ENCODE measurements around the gene COX6A2.

Gene COX6A2

DNA sequence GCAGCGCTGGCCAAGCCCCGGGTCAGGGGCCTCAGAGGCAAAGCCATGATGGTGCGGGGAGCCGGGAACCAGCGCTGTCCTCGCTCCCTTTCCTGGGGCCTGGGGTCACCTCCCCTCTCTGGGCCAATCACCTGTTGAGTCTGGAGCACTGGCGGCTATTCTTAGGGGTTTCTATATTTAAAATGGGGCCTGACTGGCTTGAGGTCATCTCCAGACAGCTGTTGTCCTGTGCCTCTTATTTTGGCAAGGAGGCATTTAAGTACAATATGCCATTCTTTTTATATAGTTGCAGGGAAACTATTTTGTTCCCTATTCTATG lies at the start of gene COX6A2:
Gene COX6A2, minus strand, starts transcription at position 82 of the 319 bp plus-strand sequence. Its CDS starts 35 bp downstream, at position 47.
- DNase-seq = no peak

DNA sequence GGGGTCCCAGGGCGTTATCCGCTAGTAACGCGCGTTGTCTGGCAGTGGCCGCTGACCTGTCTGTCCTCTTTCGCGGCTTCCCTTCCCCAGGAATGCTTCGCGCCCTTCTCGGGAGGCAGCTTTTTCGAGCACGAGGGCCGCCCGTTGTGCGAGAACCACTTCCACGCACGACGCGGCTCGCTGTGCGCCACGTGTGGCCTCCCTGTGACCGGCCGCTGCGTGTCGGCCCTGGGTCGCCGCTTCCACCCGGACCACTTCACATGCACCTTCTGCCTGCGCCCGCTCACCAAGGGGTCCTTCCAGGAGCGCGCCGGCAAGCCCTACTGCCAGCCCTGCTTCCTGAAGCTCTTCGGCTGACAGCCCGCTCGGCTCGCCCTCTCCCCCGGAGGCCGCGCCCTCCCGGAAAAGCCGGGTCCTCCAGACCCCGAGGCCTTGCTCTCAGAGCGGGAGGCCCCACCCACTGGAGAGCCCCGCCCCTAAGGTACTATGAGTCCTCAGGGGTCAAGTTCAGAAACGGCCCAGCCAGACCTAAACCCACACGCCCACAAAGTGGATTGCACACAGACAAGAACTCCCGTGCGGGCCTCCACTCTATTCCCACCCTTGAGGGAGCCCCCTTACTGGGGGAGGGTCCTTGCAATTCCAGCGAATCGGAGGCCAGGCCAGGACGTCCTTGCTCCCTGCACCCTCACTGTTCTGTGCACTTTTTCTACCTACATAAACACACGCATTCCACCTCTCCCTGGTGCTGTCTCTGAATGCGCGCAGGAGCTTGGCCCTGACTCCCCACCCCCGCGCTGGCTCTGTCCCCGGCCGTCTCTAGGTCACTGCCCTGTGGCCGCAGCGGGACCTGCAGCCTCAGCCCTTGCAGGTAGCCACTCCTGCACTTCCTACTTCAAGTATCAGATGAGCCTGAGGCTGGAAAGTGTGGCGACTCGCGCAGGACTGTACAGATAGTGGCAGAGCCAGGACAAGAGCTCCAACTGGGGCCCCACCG lies 49.4 kb upstream of the COX6A2 start:
- peak; percentile 88 for DNase-seq

GRCh38 chr16:31476303-31477219 lies 48.4 kb upstream of the COX6A2 start:
- DNase-seq = peak; percentile 93

DNA sequence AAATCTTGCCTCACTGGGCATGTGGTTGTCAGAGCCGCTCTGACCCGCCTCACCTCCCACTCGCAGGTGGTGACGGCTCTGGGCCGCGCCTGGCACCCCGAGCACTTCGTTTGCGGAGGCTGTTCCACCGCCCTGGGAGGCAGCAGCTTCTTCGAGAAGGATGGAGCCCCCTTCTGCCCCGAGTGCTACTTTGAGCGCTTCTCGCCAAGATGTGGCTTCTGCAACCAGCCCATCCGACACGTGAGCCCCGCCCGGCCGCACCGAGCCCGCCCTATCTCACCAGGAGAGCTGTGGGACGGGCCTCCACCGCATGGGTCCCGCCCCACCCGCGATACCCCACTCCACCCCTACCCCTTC lies 47.8 kb upstream of the COX6A2 start:
- DNase-seq = peak; percentile 68

- DNase-seq = no peak
These were observed 46.9 kb upstream of the COX6A2 start for GRCh38 chr16:31474773-31475738.

- DNase-seq = no peak
These were observed 46.1 kb upstream of the COX6A2 start for GRCh38 chr16:31474173-31474714.

- DNase-seq = no peak
These were observed 45.3 kb upstream of the COX6A2 start for GRCh38 chr16:31473264-31473984.

- DNase-seq = peak; percentile 93
These were observed 44.6 kb upstream of the COX6A2 start for GRCh38 chr16:31472709-31473203.

GRCh38 chr16:31471875-31472708 lies 43.9 kb upstream of the COX6A2 start, which contains the start of gene TGFB1I1:
Gene TGFB1I1, plus strand, starts transcription at chr16:31472152. Its CDS starts 37 bp downstream, at chr16:31472189.
- DNase-seq = peak; percentile 46

DNA sequence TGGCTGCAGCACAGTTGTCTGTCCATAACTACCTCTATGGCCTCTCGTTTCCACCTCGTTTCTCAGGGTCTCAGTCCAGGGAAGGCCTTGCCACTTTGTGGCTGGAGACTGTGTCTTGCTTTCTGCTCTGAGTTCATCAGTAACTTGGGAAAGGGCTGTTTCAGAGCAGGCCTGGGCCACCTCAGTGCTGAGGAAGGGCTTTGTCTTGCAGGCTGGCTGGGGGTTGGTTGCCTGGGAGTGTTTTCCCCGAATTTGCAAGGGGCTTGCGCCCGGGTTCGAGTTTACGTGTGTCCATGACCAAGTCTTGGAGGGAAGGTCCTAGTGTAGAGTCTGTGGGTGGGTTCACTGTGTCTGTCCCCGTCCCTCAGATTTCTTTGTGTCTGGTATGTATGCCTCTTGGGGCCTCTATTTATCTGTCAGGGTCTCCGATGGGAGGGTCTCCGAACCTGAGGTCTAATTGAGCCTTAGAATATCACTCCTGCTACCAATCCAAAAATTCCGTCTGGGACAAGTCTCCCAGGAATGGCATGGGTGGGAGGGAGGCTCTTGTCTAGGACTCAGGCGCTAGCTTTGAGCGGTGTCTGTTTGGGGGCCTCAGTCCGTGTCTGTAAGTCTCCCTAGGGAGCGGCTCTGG lies 43.2 kb upstream of the COX6A2 start:
- no peak for DNase-seq

DNA sequence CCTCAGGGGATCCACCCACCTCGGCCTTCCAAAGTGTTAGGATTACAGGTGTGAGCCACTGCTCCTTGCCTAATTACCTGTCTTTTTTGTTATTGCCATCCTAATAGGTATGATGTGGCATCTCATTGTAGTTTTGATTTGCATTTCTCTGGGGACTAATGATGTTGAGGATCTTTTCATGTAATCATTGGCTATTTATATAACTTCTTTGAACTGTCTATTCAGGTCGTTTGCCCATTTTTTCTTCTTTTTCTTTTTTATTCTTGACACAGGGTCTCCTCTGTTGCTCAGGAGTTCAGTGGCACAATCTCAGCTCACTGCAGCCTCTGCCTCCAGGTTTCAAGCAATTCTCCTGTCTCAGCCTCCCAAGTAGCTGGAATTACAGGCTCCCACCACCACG lies 42.5 kb upstream of the COX6A2 start:
- DNase-seq = no peak

- no peak for DNase-seq
These were observed 39.7 kb upstream of the COX6A2 start for GRCh38 chr16:31467858-31468257.

DNA sequence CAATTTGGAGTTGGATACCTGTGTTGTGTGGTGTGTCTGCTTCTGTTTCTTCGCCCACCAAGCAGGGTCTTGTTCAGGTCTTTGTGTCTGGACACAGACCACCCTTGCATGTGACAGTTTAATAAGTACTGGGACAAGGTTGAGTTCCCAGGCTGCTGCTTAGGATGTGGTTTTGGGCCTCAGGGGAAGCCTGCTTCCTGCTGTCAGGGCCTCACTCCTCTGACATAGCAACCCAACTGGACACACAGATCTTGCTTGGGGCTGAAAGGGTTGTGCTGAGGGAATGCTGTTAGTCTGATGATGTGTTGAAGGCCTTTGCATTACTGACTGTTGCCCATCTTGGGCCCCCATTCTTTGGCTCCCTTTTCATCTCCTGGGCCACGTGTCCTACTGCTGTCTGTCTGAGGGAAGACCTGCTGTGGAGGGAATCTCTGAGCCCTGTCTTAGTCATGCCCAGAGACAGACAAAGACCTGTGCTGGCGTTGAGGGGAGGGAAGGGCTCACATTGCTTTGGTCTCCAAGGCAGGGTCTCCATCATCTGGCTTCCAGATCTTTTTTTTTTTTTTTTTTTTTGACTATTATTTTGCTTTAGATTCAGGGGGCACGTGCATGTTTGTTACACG lies 39.1 kb upstream of the COX6A2 start:
- no peak for DNase-seq

GRCh38 chr16:31466381-31466841 lies 38.3 kb upstream of the COX6A2 start:
- DNase-seq = no peak

DNA sequence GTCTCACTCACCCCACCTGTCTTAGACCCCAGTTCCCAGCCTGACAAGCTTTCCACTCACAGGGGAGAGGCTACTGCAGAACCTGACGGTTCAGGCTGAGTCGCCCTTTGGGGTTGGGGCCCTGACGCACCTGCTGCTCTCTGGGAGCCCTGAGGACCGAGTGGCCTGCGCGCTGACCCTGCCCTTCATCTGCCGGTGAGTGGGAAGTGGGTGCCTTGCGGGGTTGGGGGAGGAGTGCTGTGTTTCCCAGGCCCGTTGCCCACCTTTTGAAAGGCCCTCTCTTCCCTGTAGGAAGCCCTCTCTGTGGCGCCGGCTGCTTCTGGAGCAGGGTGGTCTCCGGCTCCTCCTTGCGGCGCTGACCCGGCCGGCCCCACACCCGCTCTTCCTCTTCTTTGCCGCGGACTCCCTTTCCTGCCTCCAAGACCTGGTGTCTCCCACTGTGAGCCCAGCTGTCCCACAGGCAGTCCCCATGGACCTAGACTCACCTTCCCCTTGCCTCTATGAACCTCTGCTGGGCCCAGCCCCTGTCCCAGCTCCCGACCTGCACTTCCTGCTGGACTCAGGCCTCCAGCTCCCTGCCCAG lies 37.7 kb upstream of the COX6A2 start:
- no peak for DNase-seq

GRCh38 chr16:31464781-31465260 lies 36.7 kb upstream of the COX6A2 start:
- no peak for DNase-seq

- no peak for DNase-seq
These were observed 36.2 kb upstream of the COX6A2 start for GRCh38 chr16:31464348-31464769.

Data from DMS53 (cell line).